ENCODE data around the gene DHRS13. TPM values are rescaled to one million over a fixed set of nuclear protein-coding genes. Genes with fewer than 3 reads are reported as not detected.

Gene DHRS13, protein sequence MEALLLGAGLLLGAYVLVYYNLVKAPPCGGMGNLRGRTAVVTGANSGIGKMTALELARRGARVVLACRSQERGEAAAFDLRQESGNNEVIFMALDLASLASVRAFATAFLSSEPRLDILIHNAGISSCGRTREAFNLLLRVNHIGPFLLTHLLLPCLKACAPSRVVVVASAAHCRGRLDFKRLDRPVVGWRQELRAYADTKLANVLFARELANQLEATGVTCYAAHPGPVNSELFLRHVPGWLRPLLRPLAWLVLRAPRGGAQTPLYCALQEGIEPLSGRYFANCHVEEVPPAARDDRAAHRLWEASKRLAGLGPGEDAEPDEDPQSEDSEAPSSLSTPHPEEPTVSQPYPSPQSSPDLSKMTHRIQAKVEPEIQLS
- 3.1 and 5.2 TPM in 2 replicates for total RNA-seq

GRCh38 chr17:28902819-28903545 is at the start of gene DHRS13:
Gene DHRS13, minus strand, starts transcription at chr17:28903079. Its CDS starts 135 bp downstream, at chr17:28902944.

GRCh38 chr17:28951428-28951990 is 48.6 kb upstream of the DHRS13 start, which contains the start of gene PHF12:
Gene PHF12, minus strand, starts transcription at chr17:28951518. Its CDS starts 558 bp downstream, at chr17:28950960.

GRCh38 chr17:28896884-28897768 is 5.8 kb downstream of the DHRS13 start, which contains the start of gene FLOT2:
Gene FLOT2, minus strand, starts transcription at chr17:28897733. Its CDS starts 159 bp downstream, at chr17:28897574.

GRCh38 chr17:28854457-28855335 is 48.2 kb downstream of the DHRS13 start, which contains the start of gene ERAL1:
Gene ERAL1, plus strand, starts transcription at chr17:28855016. Its CDS starts 19 bp downstream, at chr17:28855035.

Other genes starting within 250 kb of the DHRS13 start
- 67.7 and 70.2 TPM in 2 replicates for gene SDF2, start 241.2 kb downstream of the DHRS13 start, total RNA-seq
- gene SUPT6H, start 240.9 kb downstream of the DHRS13 start, total RNA-seq = 43.0 and 53.9 TPM in 2 replicates
- gene PROCA1, start 191.2 kb downstream of the DHRS13 start, total RNA-seq = 0.81 and 0.94 TPM in 2 replicates
- gene RAB34, start 185.2 kb downstream of the DHRS13 start, total RNA-seq = 47.1 and 74.8 TPM in 2 replicates
- gene RPL23A, start 183.1 kb downstream of the DHRS13 start, total RNA-seq = 1,119 and 1,150 TPM in 2 replicates
- gene TLCD1, start 176.8 kb downstream of the DHRS13 start, total RNA-seq = 1.3 and 1.7 TPM in 2 replicates
- 1.1 and 2.4 TPM in 2 replicates for gene NEK8, start 174.3 kb downstream of the DHRS13 start, total RNA-seq
- 35.3 and 40.6 TPM in 2 replicates for gene TRAF4, start 159.1 kb downstream of the DHRS13 start, total RNA-seq
- gene FAM222B, start 60.3 kb downstream of the DHRS13 start, total RNA-seq = 3.2 and 6.3 TPM in 2 replicates
- 21.7 and 23.3 TPM in 2 replicates for gene ERAL1, start 48.1 kb downstream of the DHRS13 start, total RNA-seq
- 59.1 and 62.1 TPM in 2 replicates for gene FLOT2, start 5.3 kb downstream of the DHRS13 start, total RNA-seq
- gene PHF12, start 48.4 kb upstream of the DHRS13 start, total RNA-seq = 8.8 and 16.3 TPM in 2 replicates
- gene SEZ6, start 103.0 kb upstream of the DHRS13 start, total RNA-seq = not detected in 2 replicates
- gene PIPOX, start 140.1 kb upstream of the DHRS13 start, total RNA-seq = 2.0 TPM in 2 replicates